GM23248 (cell line): ENCODE data around the gene CUEDC2. TPM values are rescaled to one million over a fixed set of nuclear protein-coding genes. Genes with fewer than 3 reads are reported as not detected.

Source experiments
- DNase-seq: peaks from one replicate; pipeline ENCODE4 v3.0.0-alpha.2; 2015
- H2AFZ ChIP-seq: fragments of 200-600 bp; sonication (generic); 2 replicates; pipeline ENCODE4 v1.6.1; 2016; ENCODE audit warnings: antibody characterized with exemption
- H3F3A ChIP-seq: fragments of 200-600 bp; sonication (generic); 2 replicates; pipeline ENCODE4 v1.6.1; 2016; ENCODE audit warnings: mild to moderate bottlenecking, antibody characterized with exemption, mixed run types; ENCODE audit not compliant: insufficient read depth
- H3K27ac ChIP-seq: fragments of 200-600 bp; sonication (generic); 2 replicates; pipeline ENCODE4 v1.5.1; 2016; ENCODE audit warnings: mild to moderate bottlenecking
- H3K27me3 ChIP-seq: fragments of 200-600 bp; sonication (generic); replicated peaks from 2 replicates; pipeline ENCODE4 v1.6.1; 2016; ENCODE audit warnings: mild to moderate bottlenecking; ENCODE audit not compliant: insufficient read depth
- H3K36me3 ChIP-seq: fragments of 200-600 bp; sonication (generic); 2 replicates; pipeline ENCODE4 v1.6.1; 2016; ENCODE audit warnings: low read depth, mild to moderate bottlenecking
- H3K4me1 ChIP-seq: fragments of 200-600 bp; sonication (generic); 2 replicates; pipeline ENCODE4 v1.6.1; 2016; ENCODE audit warnings: mild to moderate bottlenecking; ENCODE audit not compliant: insufficient read depth
- H3K4me2 ChIP-seq: fragments of 200-600 bp; sonication (generic); one replicate; pipeline ENCODE4 v1.6.1; 2016; ENCODE audit warnings: mild to moderate bottlenecking; ENCODE audit not compliant: unreplicated experiment
- H3K4me3 ChIP-seq: fragments of 200-600 bp; sonication (generic); 2 replicates; pipeline ENCODE4 v1.5.1; 2016; ENCODE audit warnings: mild to moderate bottlenecking
- H3K79me2 ChIP-seq: fragments of 200-600 bp; sonication (generic); 2 replicates; pipeline ENCODE4 v1.6.1; 2016; ENCODE audit warnings: mild to moderate bottlenecking; ENCODE audit not compliant: insufficient read depth
- H3K9ac ChIP-seq: fragments of 200-600 bp; sonication (generic); 2 replicates; pipeline ENCODE4 v1.6.1; 2016; ENCODE audit warnings: mild to moderate bottlenecking
- H3K9me2 ChIP-seq: fragments of 200-600 bp; sonication (generic); 2 replicates; pipeline ENCODE4 v1.6.1; 2016; ENCODE audit warnings: mixed run types, mild to moderate bottlenecking, moderate library complexity; ENCODE audit not compliant: insufficient read depth
- H3K9me3 ChIP-seq: fragments of 200-600 bp; sonication (generic); one replicate; pipeline ENCODE4 v1.6.1; 2017; ENCODE audit warnings: low read depth
- H4K20me1 ChIP-seq: fragments of 200-600 bp; sonication (generic); 2 replicates; pipeline ENCODE4 v1.6.0; 2016; ENCODE audit not compliant: insufficient read depth
- EZH2 ChIP-seq: fragments of 200-600 bp; sonication (generic); IDR thresholded peaks from 2 replicates; pipeline ENCODE4 v1.6.1; 2018; ENCODE audit warnings: antibody characterized with exemption, mild to moderate bottlenecking; ENCODE audit not compliant: insufficient read depth, poor library complexity, severe bottlenecking
- EZH2phosphoT487 ChIP-seq: fragments of 200-600 bp; sonication (generic); IDR thresholded peaks from 2 replicates; pipeline ENCODE4 v1.6.1; 2018; ENCODE audit warnings: antibody characterized with exemption, moderate library complexity, mild to moderate bottlenecking, low read depth; ENCODE audit not compliant: insufficient read depth
- WGBS, 2 experiments: methylation state at CpG; one replicate each; pipeline ENCODE4 v1.1.6; 2015 to 2017; ENCODE audit warnings: low lambda C conversion rate in 2 of 2, low coverage in 1 of 2; ENCODE audit errors: missing lambda C conversion rate in 2 of 2; 5-methylcytosine and 5-hydroxymethylcytosine counted together
- in situ Hi-C: fragments of 300-500 bp; cut with MboI; formaldehyde crosslinking; loops from 2 replicates; pipeline ENCODE4 v1.15.0; 2020
- polyA plus RNA-seq: library from polyadenylated mRNA; unstranded; fragments of >200 nt; fragmentation: Nextera tagmentation; extraction: Ambion mirVana; gene quantifications from 2 replicates; pipeline ENCODE4 v1.2.1, GENCODE V29; 2016
- total RNA-seq: library from RNA; depleted of rRNA; stranded (reverse); fragments of >200 nt; shearing (Covaris generic); gene quantifications from 2 replicates; pipeline ENCODE4 v1.2.3, GENCODE V29; 2014

Gene CUEDC2
- total and polyA plus RNA-seq, 2 experiments from 2014 or later = 54.1 to 87.6 TPM

DNA sequence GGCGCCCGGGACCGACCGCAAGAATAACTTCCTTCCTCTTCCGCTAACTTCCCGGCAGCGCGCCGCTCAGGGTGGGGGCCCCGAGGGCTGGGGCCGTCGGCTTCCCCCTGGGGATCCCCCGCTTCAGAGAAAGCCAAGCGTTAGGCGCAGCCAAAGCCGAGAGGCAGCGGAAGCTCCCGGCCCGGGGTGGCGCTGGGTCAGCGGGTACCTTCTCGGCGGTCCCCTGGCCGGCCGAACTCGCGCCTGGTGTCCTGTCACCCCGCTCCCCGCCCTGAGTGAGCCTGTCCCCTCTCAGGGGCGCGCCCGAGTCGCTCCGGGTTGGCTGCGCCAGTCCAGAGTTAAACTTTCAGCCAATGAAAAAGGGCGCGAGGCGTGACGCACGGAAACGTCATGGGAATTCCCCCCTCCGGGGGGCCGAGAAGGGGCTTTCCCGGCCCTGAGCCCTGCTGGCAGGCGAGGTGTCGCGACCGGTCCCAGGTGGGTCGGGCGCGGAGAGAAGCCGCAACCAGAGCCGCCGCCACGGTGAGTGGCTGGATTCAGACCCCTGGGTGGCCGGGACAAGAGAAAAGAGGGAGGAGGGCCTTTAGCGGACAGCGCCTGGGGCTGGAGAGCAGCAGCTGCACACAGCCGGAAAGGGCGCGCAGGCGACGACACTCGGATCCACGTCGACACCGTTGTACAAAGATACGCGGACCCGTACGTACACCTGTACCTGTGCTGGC is 38.1 kb downstream of the CUEDC2 start:
- Histone ChIP-seq H3F3A (0 out of 2 replicates have a peak, but pooled peaks cover 7% of the 10 kb centered on the region), H3K79me2 (peaks cover 14% of the 10 kb centered on the region), H3K9me2 (no peaks in the 10 kb centered on the region), H3K9me3 (no peaks in the 10 kb centered on the region), H3K4me3 (peak overlapping the region; percentile 87), H4K20me1 (no peaks in the 10 kb centered on the region), H3K4me1 (peaks cover 11% of the 10 kb centered on the region; the same call in 1 of the 2 replicates), H3K9ac (peak overlapping the region; percentile 88), H3K27me3 (no peaks in the 10 kb centered on the region), H3K27ac (peak overlapping the region; percentile 87), H3K4me2 (peak overlapping the region; percentile 99), H2AFZ (peak overlapping the region; percentile 95), H3K36me3 (no peaks in the 10 kb centered on the region)
- no peak for TF ChIP-seq EZH2
- no peak for TF ChIP-seq EZH2phosphoT487
- in situ Hi-C loops = no loop called here
- 1% methylated on average over 35 to 60 of the region's 71 CpGs for WGBS, 2 experiments
- DNase-seq = peak; percentile 96

DNA sequence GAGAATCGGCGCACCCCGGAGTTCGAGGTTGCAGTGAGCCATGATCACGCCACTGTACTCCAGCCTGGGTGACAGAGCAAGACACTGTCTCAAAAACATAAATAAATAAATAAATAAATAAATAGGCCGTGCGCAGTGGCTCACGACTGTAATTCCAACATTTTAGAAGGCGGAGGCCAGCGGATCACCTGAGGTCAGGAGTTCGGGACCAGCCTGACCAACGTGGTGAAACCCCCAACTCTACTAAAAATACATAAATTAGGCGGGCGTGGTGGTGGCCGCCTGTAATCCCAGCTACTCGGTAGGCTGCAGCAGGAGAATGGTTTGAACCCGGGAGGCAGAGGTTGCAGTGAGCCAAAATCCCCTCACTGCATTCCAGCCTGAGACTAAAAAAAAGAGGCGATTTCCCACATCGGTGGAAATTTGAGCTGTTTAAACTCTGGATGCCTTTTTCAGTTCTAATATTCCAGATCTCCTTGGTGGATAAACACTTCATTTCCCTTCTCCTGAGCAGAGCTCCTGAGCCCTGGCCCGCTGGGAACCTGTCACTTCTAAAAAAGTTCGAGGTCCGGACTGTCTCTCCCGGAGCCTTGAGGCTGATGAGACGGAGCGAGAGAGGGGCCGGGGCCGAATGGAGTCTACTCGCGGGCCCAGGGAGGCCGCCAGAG is 38.8 kb downstream of the CUEDC2 start:
- no peak for TF ChIP-seq EZH2phosphoT487
- TF ChIP-seq EZH2 = no peak
- DNase-seq = no peak
- Histone ChIP-seq H4K20me1 (no peaks in the 10 kb centered on the region), H3K27ac (peak overlapping the region; percentile 87), H3K27me3 (no peaks in the 10 kb centered on the region), H2AFZ (peak overlapping the region; percentile 95), H3K79me2 (peaks cover 14% of the 10 kb centered on the region), H3K9me2 (no peaks in the 10 kb centered on the region), H3K36me3 (no peaks in the 10 kb centered on the region), H3K4me2 (peak overlapping the region; percentile 99), H3K4me3 (peak overlapping the region; percentile 87), H3F3A (0 out of 2 replicates have a peak, but pooled peaks cover 7% of the 10 kb centered on the region), H3K9ac (peak overlapping the region; percentile 88), H3K9me3 (no peaks in the 10 kb centered on the region), H3K4me1 (peaks cover 11% of the 10 kb centered on the region; the same call in 1 of the 2 replicates)
- in situ Hi-C loops = no loop called here
- 31 to 33% methylated on average over 28 to 30 of the region's 30 CpGs for WGBS, 2 experiments

DNA sequence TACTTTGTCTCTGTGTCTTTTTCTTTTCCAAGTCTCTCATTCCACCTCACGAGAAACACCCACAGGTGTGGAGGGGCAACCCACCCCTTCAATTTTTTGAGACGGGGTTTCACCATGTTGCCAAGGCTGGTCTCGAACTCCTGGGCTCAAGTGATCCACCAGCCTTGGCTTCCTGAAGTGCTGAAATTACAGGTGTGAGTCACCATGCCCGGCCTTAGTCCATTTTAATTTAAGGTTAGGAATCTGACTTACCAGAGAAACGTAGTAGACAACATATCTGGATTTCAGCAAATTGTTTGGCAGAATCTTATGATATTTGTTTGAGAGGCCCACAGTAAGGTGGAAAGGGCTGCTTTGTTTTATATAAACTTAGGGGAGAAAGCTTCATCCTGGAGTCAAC is 40.1 kb downstream of the CUEDC2 start:
- peaks cover 11% of the 10 kb centered on the region; the same call in 1 of the 2 replicates for H3K4me1 ChIP-seq
- no peaks in the 10 kb centered on the region for H3K36me3 ChIP-seq
- in situ Hi-C loops = no loop called here
- TF ChIP-seq EZH2phosphoT487 = no peak
- no peak overlapping the region for H3K4me2 ChIP-seq
- no peak overlapping the region for H3K27ac ChIP-seq
- H3F3A ChIP-seq = 0 out of 2 replicates have a peak, but pooled peaks cover 7% of the 10 kb centered on the region
- DNase-seq = no peak
- H4K20me1 ChIP-seq = no peaks in the 10 kb centered on the region
- H2AFZ ChIP-seq = no peak overlapping the region
- H3K79me2 ChIP-seq = peaks cover 11% of the 10 kb centered on the region
- no peaks in the 10 kb centered on the region for H3K27me3 ChIP-seq
- no peaks in the 10 kb centered on the region for H3K9me2 ChIP-seq
- no peak overlapping the region for H3K4me3 ChIP-seq
- H3K9me3 ChIP-seq = no peaks in the 10 kb centered on the region
- no peak overlapping the region for H3K9ac ChIP-seq
- 66 to 80% methylated on average over 5 of the region's 5 CpGs for WGBS, 2 experiments

DNA sequence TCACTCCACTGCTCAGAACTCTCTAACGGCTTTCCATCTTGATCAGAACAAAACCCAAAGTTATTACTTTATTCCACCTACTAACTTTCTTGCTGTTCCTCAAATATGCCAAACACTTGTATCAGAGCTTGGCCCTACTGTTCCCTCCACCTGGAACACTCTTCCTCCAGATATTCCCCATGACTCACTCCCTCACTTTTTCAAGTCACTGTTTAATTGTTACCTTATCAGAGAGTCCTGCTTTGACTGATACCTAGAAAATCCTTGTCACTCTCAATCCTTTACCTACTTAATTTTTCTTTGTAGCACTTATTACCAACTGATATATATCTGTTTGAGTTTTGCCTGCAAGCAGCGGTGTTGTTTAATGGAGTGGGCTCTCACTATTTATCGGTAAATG is 42.5 kb downstream of the CUEDC2 start:
- no peak for TF ChIP-seq EZH2phosphoT487
- no peaks in the 10 kb centered on the region for H4K20me1 ChIP-seq
- no peak overlapping the region for H3K9ac ChIP-seq
- H3K4me3 ChIP-seq = no peak overlapping the region
- no peaks in the 10 kb centered on the region for H3K27me3 ChIP-seq
- no peak overlapping the region for H2AFZ ChIP-seq
- no peak for DNase-seq
- H3K36me3 ChIP-seq = no peaks in the 10 kb centered on the region
- H3K27ac ChIP-seq = no peak overlapping the region
- no peaks in the 10 kb centered on the region for H3K9me2 ChIP-seq
- H3K79me2 ChIP-seq = no peaks in the 10 kb centered on the region
- in situ Hi-C loops = no loop called here
- 50 to 52% methylated on average over 3 of the region's 3 CpGs for WGBS, 2 experiments
- H3K4me1 ChIP-seq = 0 out of 2 replicates have a peak, but pooled peaks cover 5% of the 10 kb centered on the region
- H3K4me2 ChIP-seq = no peak overlapping the region
- peaks cover 7% of the 10 kb centered on the region; the same call in 1 of the 2 replicates for H3F3A ChIP-seq
- no peaks in the 10 kb centered on the region for H3K9me3 ChIP-seq
